ENCODE measurements around the gene AGAP1.

AGAP1 gene

DNA sequence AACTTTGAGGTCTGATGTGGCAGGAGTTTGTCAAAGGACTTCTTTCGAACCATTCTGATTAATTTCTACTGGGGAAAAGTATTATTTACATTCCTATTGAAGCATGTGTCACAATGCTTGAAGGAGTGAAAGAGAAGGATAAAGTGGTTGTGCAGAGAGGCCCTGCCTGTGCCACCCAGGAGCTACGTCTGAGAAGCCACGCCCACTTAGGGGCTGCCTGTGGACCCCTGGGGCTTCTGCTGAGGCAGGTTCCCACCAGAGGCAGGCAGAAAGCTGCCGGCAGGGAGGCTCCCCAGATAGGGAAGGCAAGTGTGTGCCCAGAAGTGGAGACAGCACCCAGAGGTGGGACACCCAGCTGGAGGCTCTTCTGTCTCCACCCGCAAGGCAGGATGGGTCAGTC, 627.0 kb downstream of the AGAP1 start:
- DNase-seq = no peak

DNA sequence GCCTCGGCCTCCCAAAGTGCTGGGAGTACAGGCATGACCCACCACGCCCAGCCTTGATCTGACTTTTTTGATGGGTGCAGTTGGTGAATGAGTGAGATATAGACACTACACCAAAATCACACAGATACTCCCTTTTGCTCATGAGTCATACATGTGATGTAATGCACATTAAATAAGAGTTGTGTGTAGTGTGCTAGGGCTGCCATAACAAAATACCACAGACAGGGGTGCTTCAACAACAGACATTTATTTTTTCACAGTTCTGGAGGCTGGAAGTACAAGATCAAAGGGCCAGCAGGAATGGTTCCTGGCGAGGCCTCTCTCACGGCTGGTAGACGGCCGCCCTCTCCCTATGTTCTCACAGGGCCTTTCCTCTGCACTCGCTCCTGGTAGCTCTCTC, 627.7 kb downstream of the AGAP1 start:
- DNase-seq = no peak

DNA sequence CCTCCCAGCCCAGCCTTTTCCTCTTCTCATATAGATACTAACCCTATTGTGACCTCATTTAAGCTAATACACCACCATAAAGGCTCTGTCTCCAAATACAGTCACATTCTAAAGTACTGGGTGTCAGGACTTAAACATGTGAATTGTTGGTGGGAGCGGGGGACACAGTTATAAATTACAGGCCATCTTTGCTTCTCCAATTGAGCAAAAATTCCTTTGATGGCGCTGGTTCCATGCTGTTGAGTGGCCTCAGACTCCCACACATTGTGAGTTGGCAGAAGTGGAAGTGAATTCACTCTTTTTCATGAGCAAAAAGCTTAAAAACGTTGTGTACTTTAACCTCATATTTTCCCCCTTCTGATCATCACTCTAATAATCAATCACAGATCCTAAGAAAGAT, 628.4 kb downstream of the AGAP1 start:
- no peak for DNase-seq

DNA sequence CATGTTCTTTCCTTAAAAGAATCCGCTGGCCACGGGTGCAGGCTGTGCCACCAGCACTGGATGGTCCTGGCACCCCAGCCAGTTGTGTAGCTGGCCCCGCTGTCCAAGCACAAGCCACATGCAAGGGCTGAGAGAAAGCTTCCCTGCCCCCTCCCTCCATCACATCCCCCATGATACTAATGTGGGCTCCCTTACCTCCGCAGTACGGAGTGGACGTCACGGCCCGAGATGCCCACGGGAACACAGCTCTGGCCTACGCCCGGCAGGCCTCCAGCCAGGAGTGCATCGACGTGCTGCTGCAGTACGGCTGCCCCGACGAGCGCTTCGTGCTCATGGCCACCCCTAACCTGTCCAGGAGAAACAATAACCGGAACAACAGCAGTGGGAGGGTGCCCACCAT, 629.9 kb downstream of the AGAP1 start:
- DNase-seq = peak; percentile 24

DNA sequence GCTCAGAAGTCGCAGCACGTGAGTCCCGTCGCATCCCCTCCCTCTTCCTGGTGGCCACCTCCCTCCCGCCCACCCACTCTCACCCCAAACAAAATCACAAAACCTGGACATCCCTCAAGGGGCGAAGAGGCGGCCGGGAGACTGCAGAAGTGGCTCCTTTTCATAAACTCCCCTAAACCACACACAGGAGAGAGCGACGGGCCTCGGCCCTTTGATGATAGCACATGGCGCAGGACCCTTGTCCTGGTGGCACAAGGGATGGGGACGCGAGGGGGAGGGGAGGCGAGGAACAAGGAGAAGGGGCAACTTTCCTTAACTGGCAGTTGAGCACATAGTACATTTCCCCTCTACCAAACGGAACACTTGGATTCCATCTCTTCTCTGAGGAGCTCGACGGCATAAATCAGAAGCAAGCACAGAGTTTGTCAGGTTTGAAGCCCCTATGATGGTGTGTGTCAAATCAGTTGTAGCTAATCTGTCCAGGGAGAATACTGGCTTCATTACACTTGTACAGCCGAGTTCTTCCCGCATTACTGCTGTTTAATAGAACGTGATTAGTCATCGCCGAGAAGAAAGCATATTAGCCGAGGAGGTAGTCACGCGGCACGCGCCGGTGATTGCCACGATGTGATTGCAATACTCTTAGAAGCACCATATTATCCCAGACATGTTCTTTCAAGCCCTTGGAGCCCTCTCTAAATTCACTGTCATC, 630.5 kb downstream of the AGAP1 start:
- peak; percentile 16 for DNase-seq

DNA sequence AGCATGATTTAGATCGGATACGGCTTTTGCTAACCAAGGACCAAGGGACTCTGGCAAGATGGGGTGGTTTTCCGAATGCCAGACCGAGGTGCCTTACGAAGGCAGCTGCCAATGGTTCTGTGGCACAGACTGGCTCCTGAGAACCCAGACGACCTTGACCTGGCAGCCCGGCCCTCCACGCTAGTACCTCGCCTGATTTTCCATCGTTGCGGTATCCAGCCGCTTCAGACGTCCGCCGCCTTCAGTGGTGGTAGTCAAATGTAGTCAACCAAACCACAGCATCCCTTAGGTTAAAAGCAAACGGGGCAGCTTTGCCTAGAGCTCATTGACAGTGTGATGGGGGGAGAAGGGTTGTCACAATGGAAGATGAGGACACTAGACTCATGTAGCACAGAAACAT, 631.7 kb downstream of the AGAP1 start:
- DNase-seq = no peak

DNA sequence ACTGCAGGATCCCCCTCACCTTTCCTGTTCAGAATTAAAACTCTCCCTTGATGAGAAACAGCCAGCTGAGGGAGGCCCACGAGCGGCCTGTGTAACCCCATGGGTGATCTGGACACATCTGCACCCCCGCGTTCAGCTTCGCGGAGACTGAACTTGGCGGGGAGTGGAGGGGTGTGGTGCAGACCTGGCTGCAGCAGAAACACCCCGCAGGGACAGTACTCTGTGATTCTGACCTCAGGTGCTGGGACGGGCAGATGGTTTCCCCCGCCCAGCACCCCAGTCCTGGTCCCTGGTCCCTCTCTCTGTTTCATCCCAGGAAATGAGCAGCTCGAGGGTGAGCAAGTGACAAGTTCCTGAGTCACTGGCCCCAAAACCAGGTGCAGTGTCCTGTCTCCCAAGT, 633.2 kb downstream of the AGAP1 start:
- peak; percentile 32 for DNase-seq

DNA sequence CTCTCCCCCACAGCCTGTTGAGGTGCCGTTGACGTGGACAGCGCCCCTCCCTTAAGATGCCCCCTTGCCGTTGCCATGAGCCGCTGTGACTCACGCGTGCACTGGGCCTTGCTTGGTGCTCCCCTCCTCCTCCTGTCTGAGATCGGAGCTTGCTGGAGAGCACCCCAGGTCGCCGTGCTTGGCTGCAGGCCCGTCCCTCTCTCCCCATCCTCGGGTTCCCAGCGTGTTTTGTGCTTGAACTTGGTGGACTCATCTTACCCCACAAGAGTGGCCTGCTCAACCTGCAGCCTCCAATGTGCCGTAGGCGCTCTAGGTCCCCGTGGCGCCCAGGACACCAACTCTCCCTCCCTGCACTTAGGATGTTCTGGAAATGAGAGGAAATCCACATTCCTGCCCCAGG, 634.5 kb downstream of the AGAP1 start:
- DNase-seq = peak; percentile 19

DNA sequence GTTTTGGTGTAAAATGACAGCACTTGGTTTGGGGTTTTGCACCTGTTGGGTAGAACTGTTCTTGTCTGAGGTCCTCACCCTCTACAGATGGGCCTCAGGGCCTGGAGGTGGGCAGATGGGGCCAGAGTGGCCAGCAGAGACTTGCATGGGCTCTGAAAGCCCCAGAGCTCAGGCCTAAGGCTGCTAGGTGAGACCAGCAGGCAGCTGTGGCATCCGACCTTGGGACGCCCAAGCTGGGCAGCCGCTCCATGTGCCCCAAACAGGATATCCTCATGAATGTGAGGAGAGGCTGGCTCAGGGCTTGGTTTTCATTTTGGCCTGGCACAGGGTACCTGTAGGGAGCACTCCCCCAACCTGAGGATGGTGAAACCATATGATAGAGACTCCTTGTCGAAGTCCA, 636.1 kb downstream of the AGAP1 start:
- no peak for DNase-seq

DNA sequence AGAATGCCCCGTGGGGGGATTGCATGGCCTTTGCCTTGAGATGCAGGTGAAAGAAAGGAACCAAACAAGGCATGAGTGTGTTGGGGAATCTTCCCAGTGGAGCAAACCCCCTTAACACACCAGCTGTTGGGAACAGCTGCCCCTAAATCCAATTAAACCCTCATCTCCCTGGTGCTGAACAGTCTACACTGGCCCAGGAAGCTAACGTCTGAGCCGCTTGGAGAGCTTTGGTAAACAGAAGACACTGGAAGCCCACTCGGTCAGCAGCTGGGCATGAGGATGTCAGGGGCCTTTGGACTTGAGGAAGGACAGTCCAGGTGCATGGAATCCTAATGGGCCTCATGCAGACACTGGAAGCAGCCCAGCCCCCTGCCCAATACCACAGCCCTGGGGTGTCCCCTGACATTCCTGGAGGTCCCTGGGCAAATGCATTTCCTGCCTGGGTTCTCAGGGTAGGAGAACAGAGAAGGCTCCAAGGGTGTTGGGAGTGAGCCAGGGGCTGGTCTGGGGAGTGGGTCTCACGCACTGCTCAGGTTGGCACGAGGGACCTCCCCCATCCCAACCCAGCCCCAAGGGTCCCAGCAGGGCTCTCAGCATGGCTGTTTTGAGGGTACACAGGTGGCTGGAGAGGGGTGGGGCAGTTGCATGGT, 636.6 kb downstream of the AGAP1 start:
- no peak for DNase-seq

DNA sequence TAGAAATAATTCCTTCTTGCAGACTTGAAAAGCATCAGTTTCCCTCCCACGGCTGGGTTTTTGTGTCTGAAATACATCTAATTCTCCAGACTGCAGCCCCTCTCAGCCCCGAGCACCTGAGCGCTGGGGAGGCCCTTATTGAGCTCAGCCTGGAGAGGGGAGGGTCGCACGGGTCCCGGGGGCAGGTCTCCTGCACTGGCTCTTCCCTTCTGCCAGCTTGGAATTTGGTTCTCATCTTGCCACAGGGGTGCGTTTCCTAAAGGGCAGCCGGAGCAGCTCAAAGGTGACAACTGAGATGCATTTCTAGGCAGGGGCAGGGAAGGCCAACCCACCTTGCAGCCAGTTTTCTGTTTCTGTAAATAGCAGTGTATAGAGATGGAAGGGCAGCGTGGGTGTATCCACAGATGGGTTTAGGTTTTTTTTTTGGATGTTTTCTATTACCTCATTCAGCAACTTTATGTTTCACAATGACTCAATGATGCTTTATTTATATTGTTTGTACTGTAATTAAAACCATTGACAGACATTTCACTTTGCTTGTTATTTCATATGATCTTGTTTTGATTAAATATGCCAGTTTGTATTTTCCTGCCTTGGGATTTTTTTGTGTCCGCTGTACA, 637.3 kb downstream of the AGAP1 start:
- DNase-seq = no peak

DNA sequence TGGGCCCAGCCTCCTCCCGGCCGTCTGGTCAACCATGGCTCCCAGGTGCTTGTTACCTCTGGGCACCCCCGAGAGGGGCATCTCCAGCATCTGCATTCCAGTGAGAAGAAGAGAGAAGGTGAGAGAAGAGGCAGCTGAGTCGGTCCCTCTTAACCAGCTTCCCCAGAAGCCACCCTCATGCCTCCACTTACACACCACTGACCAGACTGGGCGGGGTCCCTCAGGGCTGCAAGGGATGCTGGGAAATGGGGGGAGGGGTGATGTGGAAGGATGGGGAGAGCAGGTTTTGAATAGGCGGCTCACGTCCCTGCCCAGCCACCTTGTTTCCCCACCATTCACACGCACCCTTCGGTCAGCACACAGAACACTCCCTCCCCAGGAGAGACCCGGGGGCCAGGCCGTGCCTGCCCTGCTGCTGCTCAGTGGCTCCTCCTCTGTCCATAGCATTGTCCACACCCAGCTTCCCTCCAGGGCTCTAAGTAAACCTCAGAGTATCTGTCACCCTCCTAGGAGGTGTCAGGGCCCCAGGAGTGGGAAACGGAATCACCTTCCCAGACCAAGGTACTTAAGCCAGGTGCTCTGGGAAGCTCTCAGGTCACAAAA, 639.7 kb downstream of the AGAP1 start:
- peak; percentile 28 for DNase-seq

DNA sequence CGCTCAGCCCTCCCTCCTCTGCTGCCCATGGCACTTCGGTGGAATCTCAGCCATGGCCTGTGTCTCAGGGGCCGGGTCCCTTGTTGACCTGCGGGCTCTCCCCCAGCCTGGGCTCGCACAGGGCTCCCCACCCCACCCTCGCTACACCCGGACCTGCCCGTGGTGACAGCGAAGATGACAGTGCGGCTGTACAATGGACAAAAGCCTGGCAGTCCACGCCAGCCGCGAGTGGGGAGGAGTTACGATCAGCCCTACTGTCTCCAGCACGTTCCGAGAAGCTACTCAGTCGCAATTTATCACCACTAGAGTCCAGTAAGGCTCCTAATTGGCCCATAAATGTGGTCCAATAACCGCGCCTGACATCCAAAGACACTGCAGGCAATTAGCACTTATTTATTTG, 642.7 kb downstream of the AGAP1 start:
- peak; percentile 27 for DNase-seq

DNA sequence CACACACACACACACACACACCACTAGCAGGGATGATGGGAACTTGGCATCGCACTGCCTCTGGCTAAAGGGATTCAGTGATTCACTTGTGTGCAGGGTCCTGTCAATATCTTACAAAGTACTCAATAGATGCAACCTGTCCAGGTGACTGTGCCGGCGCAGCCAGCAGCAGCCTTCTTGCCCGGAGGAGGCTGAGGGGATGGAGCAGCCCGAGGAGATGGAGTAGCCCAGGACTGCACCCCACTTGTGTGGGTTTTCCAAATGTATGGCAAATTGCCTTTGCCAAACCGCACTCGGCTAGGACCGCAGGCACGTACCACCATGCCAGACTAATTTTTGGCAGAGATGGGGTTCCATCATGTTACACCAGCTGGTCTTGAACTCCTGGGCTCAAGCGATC, 643.2 kb downstream of the AGAP1 start:
- no peak for DNase-seq

DNA sequence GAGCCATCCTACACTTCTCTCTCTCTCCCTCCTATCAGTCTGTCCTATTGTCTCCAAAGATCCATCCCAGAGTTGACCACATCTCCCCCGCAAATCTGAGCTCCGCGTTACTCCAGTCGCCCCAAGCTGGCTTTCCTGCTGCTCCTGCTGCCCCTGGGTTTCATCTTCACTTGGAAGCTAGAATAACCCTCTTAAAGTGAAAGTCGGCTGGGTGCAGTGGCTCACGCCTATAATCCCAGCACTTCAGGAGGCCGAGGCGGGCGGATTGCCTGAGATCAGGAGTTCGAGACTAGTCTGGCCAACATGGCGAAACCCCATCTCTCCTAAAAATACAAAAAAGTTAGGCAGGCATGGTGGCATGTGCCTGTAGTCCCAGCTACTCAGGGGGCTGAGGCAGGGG, 647.8 kb downstream of the AGAP1 start:
- DNase-seq = peak; percentile 27

DNA sequence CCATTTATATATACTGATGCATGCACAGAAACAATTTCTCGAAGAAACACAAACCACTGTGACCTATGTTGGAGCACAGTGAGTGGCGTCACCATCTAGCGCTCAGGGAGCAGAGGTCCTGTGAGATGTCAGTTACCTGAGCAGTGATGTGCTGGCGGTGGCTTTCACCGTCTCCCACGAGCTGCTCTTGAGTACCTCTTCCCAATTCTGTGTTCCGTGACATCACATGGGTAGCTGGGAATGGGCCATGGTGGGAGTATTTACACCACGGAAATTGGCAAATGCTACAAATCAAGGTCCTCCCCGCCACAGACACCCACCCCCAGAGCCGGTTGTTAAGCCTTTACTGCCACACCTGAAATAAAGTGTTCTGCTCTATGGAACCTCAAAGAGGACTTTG, 650.0 kb downstream of the AGAP1 start:
- DNase-seq = no peak

DNA sequence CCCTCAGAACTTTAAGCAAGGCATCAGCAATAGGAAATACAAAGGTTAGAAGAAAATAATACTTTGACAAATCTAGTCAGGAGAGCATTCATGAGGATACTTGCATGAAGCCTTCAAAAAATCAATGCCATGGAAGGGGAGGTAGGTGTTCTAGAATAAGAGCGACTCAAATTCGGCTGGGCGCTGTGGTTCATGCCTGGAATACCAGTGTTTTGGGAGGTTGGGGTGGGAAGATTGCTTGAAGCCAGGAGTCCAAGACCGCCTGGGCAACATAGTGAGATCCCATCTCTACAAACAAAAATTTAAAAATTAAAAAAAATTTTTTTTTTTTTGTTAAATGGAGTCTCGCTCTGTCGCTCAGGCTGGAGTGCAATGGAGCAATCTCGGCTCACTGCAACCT, 652.6 kb downstream of the AGAP1 start:
- no peak for DNase-seq

DNA sequence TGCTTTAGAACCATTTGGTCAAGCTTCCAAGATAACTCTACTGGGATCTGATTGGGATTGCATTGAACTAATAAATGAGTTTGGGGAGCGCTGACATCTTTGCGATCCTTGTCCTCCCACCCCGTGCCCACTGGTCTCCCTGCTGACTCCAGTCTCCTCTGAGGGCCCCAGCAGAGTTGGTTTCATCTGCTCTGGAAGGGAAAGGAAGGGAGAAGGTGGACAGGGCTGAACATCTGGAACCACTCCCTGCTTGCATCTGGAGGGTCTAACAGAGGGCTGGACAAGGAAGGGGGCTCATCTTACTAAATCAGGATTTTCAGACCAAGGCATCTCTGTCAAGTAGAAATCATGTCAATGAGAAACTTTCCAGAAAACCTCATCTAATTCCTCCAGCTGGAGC, 661.6 kb downstream of the AGAP1 start:
- no peak for DNase-seq

DNA sequence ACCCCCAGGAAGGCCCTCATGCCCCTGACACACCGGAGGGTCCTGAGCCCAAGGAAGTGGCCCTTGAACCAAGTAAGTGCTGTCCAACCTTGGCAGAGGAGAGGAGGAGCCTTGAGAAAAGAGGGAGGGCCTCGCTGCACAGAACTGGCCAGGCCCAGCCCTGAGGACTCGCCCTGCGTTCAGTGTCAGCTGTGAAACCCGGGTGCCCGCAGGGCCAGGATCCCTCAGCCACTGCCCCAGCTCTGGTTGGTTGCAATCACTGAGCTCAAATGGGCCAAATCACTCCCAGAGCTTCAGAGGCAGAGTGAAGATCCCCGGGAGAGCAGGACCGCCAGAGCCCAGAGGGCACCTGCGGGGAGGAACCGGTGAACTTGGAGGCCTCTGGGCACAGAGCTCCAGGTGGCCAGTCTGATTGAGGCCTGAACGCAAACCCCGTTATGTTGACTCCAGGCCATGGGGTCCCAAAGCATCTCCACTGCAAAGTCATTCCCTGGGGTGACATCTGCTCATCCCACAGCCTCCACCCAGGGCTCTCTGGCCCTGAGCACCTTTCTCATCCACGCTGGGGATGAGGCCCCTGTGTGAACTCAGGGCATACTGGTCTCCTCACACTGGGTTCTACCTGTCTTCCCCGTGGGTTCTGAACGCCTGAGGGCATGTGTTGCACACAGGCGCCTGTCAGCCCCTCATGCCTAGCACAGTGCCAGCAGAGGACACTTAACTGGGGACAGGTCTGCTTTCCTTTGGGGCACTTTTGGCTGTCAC, 662.4 kb downstream of the AGAP1 start:
- no peak for DNase-seq

DNA sequence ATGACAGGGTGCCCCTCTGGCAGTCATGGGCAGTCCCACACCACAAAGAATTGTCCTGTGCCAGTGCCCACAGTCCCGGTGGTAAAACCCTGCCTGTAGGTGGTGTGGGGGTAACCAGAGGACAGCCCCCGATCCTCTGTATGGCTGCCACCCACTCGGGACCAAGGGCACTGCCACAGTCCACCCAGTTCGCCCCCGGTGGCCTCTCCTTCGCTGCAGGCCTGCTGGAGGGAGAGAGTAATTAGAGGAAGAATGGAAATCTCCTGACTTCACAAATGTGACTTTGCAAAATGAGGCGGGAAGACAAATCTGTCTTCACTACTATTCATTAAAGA, 663.0 kb downstream of the AGAP1 start:
- DNase-seq = no peak

DNA sequence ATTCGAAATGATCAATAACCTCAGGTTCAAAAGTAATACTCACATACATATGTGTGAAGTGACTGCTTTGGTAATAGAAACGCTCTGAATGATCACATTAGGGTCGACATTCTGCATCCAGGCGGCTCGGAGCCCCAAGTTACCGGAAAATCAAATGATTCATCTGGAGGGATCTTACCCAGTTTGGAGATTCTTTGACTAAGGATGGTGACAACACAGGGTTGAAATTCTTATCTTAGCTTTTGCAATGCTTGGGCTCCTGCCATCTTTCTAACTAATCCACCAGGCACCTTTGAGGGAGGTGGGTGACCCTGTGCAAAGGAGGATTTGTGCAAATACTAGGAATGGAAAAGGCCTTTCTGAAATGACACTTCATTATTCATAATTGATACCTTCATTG, 663.5 kb downstream of the AGAP1 start:
- no peak for DNase-seq

DNA sequence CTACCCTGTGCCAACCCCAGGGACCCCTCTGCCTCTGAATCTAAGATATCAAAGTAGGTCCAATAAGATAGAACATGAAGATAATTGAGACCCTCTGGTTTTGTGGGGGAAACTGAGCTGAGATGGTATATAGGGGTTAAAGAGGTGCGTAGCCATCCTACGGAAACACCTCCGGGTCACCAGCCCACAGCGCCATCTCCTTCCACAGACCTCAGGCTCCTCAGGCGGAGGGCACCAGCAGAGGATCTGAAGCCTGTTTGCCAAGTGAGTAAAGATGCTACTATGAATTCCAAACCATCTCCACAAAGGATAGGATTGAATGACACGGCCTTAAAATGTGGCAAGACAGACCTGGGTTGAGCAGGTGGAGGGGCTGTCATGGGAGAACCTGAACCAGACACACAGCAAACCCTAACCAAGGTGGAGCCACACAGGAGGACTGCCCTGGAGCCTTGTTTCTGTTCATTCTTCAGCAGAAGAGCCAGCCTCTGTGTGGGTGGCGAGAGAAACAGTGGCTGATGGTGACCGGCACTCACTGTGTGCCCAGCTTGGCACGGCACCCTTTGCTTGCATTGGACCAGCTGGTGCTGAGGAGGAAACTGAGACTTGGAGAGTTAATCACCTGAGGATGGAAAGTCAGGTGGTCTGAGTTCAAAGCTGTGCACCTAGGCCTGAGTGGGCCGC, 664.1 kb downstream of the AGAP1 start:
- no peak for DNase-seq
